ENCODE results near the gene HAUS3.

DNA sequence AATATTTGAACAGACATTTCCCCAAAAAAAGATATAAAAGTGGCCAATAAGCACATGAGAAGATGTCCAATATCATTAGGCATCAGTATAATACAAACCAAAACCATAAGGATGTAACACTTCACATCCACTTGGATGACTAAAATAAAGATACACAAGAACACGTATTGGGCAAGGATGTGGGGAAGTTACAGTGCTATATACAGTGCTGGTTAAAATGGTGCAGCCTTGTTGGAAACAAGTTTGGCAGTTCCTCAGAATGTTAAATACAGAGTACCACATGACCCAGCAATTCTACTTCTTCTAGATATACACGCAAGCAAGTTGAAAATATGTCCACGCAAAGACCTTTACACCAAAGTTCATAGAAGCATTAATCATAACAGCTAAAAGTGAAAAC is 58.9 kb downstream of the HAUS3 start:
- TF ChIP-seq YY1 (IDR thresholded peaks at IDR 0.05; ENCODE audit: insufficient read depth, insufficient read length) (no peak), ZNF274 (IDR thresholded peaks at IDR 0.05; ENCODE audit: low read depth, low read length) (no peak), SUZ12 (IDR thresholded peaks at IDR 0.05; ENCODE audit: extremely low read depth, insufficient read depth, insufficient read length) (no peak)

Data from NT2/D1 (cell line).